HEK293T (cell line): Measurements from ENCODE around the gene MRPL14.

Experiments
- CTCF ChIA-PET: fragments of 350-600 bp; formaldehyde crosslinking; extraction: SDS; loops from one replicate; lab custom pipeline; 2021; ENCODE audit warnings: antibody characterized with exemption, inconsistent platforms; lab: Yijun Ruan, JAX
- POLR2A ChIA-PET: fragments of 350-600 bp; formaldehyde crosslinking; extraction: SDS; loops from one replicate; lab custom pipeline; 2020; ENCODE audit warnings: antibody characterized with exemption, inconsistent platforms; lab: Yijun Ruan, JAX
- DNase-seq: peaks from one replicate; pipeline ENCODE4 v3.0.0; 2012; ENCODE audit warnings: mixed read lengths; ENCODE audit errors: extremely low spot score
- ARNT ChIP-seq: fragments of 450-650 bp; IDR thresholded peaks from 2 replicates; pipeline ENCODE4 v1.6.1; 2017; ENCODE audit warnings: mild to moderate bottlenecking
- BHLHE40 ChIP-seq: fragments of 450-650 bp; IDR thresholded peaks from 2 replicates; pipeline ENCODE4 v1.6.1; 2016; ENCODE audit warnings: mild to moderate bottlenecking, moderate library complexity, borderline replicate concordance
- CTBP1 ChIP-seq: fragments of 450-650 bp; IDR thresholded peaks from 2 replicates; pipeline ENCODE4 v1.6.1; 2016; ENCODE audit warnings: borderline replicate concordance
- ELF4 ChIP-seq: fragments of 450-650 bp; IDR thresholded peaks from 2 replicates; pipeline ENCODE4 v1.6.1; 2017; ENCODE audit warnings: antibody characterized with exemption
- FOXA1 ChIP-seq: fragments of 450-650 bp; IDR thresholded peaks from 2 replicates; pipeline ENCODE4 v1.6.1; 2016; ENCODE audit warnings: mild to moderate bottlenecking
- FOXK2 ChIP-seq: fragments of 450-650 bp; IDR thresholded peaks from 2 replicates; pipeline ENCODE4 v1.6.1; 2016; ENCODE audit warnings: mild to moderate bottlenecking
- FOXM1 ChIP-seq: fragments of 450-650 bp; IDR thresholded peaks from 2 replicates; pipeline ENCODE4 v1.6.1; 2017; ENCODE audit warnings: mild to moderate bottlenecking, borderline replicate concordance
- HDGF ChIP-seq: fragments of 450-650 bp; IDR thresholded peaks from 2 replicates; pipeline ENCODE4 v1.6.1; 2017; ENCODE audit warnings: antibody characterized with exemption, borderline replicate concordance
- L3MBTL2 ChIP-seq: fragments of 450-650 bp; conservative IDR thresholded peaks from 2 replicates; pipeline ENCODE4 v1.6.1; 2016; ENCODE audit warnings: mild to moderate bottlenecking
- LEF1 ChIP-seq: fragments of 450-650 bp; IDR thresholded peaks from 2 replicates; pipeline ENCODE4 v1.6.1; 2017; ENCODE audit warnings: mild to moderate bottlenecking, borderline replicate concordance
- NFRKB ChIP-seq: fragments of 450-650 bp; IDR thresholded peaks from 2 replicates; pipeline ENCODE4 v1.6.1; 2016; ENCODE audit warnings: mild to moderate bottlenecking, moderate library complexity
- PKNOX1 ChIP-seq: fragments of 450-650 bp; IDR thresholded peaks from 2 replicates; pipeline ENCODE4 v1.6.1; 2016
- SP1 ChIP-seq: fragments of 450-650 bp; IDR thresholded peaks from 2 replicates; pipeline ENCODE4 v1.6.1; 2017
- SUZ12 ChIP-seq: fragments of 450-650 bp; IDR thresholded peaks from 2 replicates; pipeline ENCODE4 v1.6.1; 2016; ENCODE audit warnings: mild to moderate bottlenecking
- TARDBP ChIP-seq: fragments of 450-650 bp; IDR thresholded peaks from 2 replicates; pipeline ENCODE4 v1.6.1; 2016
- ZNF384 ChIP-seq: fragments of 450-650 bp; IDR thresholded peaks from 2 replicates; pipeline ENCODE4 v1.6.1; 2016

Gene MRPL14

GRCh38 chr6:44113414-44113813 lies 13.8 kb downstream of the MRPL14 start:
- POLR2A ChIA-PET = no interaction called here
- DNase-seq = no peak
- TF ChIP-seq FOXA1 = no peak
- CTCF ChIA-PET = interaction anchor here (0.8 to 1.1 kb wide), 2 partner anchors 13 to 20 kb away, joined by 3 read pairs; no protein-coding TSS in a partner anchor

GRCh38 chr6:44111434-44112417 lies 15.5 kb downstream of the MRPL14 start:
- ChIA-PET POLR2A (interaction anchor here (1.2 kb wide), 1 partner anchor 10 kb away, joined by 3 read pairs; no protein-coding TSS in a partner anchor), CTCF (interaction anchor here (0.9 to 1.6 kb wide), 6 partner anchors 9 to 123 kb away, joined by 3 to 4 read pairs (median 3); no protein-coding TSS in a partner anchor)
- DNase-seq = no peak
- TF ChIP-seq L3MBTL2 = no peak
- TF ChIP-seq NFRKB = no peak
- no peak for TF ChIP-seq PKNOX1
- TF ChIP-seq ZNF384 = no peak
- TF ChIP-seq SP1 = no peak
- TF ChIP-seq TARDBP = no peak
- no peak for TF ChIP-seq SUZ12
- no peak for TF ChIP-seq ELF4
- no peak for TF ChIP-seq CTBP1
- TF ChIP-seq HDGF = no peak
- TF ChIP-seq FOXM1 = no peak
- TF ChIP-seq LEF1 = no peak
- no peak for TF ChIP-seq ARNT
- TF ChIP-seq FOXA1 = no peak

GRCh38 chr6:44110966-44111365 lies 16.3 kb downstream of the MRPL14 start:
- CTCF ChIA-PET = interaction anchor here (0.6 to 1.6 kb wide), 8 partner anchors 8 to 587 kb away, joined by 3 to 4 read pairs (median 3); no protein-coding TSS in a partner anchor
- POLR2A ChIA-PET = interaction anchor here (1.2 kb wide), 1 partner anchor 11 kb away, joined by 3 read pairs; no protein-coding TSS in a partner anchor
- TF ChIP-seq FOXK2 (no peak), PKNOX1 (no peak), ZNF384 (no peak), TARDBP (no peak), FOXM1 (no peak), HDGF (no peak), LEF1 (no peak), CTBP1 (no peak), L3MBTL2 (no peak), ARNT (no peak), SUZ12 (no peak), FOXA1 (no peak), ELF4 (no peak), SP1 (no peak), BHLHE40 (no peak), NFRKB (no peak)
- DNase-seq = no peak

- ChIA-PET POLR2A (no interaction called here), CTCF (interaction anchor here (1.1 to 1.6 kb wide), 3 partner anchors 23 to 136 kb away, joined by 3 read pairs; no protein-coding TSS in a partner anchor)
- no peak for DNase-seq
- TF ChIP-seq NFRKB (no peak), CTBP1 (no peak), FOXM1 (no peak), ZNF384 (no peak), FOXA1 (no peak), SUZ12 (no peak), SP1 (no peak), TARDBP (no peak), L3MBTL2 (no peak), LEF1 (no peak), BHLHE40 (no peak), HDGF (no peak)
These were observed 17.1 kb downstream of the MRPL14 start for GRCh38 chr6:44110005-44110676.

- no peak for DNase-seq
- POLR2A ChIA-PET = no interaction called here
- no peak for TF ChIP-seq PKNOX1
- TF ChIP-seq SUZ12 = no peak
- TF ChIP-seq TARDBP = no peak
- CTCF ChIA-PET = no interaction called here
These were observed 18.0 kb downstream of the MRPL14 start for GRCh38 chr6:44109212-44109611.

GRCh38 chr6:44108471-44108870 lies 18.8 kb downstream of the MRPL14 start:
- POLR2A ChIA-PET = interaction anchor here (0.6 kb wide), 1 partner anchor 534 kb away, joined by 4 read pairs; no protein-coding TSS in a partner anchor
- CTCF ChIA-PET = no interaction called here
- TF ChIP-seq SUZ12 (no peak), FOXM1 (no peak), LEF1 (no peak), NFRKB (no peak), FOXK2 (no peak), SP1 (no peak), FOXA1 (no peak), BHLHE40 (no peak), CTBP1 (no peak), TARDBP (no peak), PKNOX1 (no peak), HDGF (no peak), ARNT (no peak), L3MBTL2 (no peak)
- DNase-seq = no peak
